ENCODE measurements around the gene WFS1.

The WFS1 gene

GRCh38 chr4:6259886-6260285 lies 9.8 kb upstream of the WFS1 start:
- no peak for DNase-seq (ENCODE audit: low spot score)

DNA sequence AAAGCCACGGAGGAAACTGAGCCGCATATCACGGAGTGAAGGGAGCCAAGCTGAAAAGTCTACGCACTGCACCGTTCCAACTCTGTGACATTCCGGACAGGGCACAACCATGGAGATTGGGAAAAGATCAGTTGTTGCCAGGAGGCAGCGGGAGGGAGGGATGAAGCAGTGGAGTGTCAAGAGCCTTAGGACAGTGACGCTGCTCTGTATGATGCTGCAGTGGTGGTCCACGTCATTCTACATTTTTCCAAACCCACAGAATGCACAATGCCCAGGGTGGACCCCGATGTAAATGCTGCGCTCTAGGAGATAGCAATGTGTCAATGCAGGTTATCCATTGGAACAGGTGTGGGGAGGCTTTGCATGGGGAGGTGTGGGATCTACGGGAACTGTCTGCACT lies 7.5 kb upstream of the WFS1 start:
- no peak for DNase-seq (ENCODE audit: low spot score)

DNA sequence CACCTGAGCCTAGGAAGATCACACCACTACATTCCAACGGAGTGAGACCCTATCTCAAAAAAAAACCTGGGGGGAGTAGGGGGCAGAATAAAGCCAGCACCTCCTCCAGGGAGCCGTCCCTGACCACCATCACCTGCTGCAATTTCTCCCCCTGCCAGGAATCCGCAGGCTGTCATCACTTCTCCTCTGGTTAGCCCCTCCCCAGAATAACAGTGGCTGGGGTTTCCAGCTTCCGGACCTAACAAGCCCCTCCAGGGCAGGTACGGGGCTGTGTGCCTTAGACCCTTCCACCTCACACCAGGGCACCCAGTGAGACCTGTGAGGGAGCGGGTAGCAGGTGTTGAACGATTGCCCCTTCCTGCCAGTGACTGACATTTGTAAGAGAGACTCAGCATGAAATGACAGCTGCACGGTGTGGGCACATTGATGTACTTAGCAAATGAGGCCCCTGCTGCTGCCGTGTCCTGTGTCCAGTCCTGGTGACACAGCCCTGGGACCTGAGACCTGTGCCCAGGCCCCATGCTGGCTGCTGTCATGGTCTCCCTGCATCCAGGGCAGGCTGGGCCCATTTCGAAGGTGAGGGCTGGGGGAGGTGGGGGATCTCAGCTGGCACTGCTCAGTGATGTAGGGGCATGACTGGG lies 6.7 kb upstream of the WFS1 start:
- no peak for DNase-seq (ENCODE audit: low spot score)

DNA sequence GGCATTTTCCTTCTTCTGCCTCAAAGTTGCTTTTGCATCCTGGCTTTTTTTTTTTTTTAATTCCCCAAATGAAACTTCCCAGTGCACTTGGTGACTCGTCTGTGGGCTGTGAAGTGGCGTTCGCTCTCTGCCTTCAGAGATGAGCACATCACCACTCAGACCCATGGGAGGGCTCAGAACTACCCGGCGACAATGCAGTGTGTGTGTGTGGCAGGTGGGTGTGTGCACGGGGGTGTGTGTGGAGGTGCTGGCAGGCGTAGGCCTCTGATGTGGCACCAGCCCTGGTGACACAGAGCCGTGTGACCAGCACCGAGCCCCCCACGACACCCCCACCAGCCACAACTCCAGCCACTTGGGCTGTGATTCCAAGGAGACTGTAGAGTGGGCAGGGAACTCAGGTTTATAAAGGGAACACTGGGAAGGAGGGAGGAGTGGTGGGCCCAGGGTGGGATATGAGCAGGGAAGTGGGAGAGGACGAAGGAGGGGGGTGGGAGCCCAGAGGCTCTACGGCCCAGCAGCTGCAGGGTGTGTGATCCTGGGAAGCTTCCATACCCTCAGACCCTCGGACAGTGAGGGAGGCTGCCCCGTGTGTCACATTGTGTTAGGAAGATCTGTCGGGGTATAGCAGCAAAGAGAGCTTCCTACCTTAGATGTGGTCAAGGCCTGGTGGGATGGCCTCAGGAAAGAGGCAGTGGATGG lies 6.0 kb upstream of the WFS1 start:
- no peak for DNase-seq (ENCODE audit: low spot score)

DNA sequence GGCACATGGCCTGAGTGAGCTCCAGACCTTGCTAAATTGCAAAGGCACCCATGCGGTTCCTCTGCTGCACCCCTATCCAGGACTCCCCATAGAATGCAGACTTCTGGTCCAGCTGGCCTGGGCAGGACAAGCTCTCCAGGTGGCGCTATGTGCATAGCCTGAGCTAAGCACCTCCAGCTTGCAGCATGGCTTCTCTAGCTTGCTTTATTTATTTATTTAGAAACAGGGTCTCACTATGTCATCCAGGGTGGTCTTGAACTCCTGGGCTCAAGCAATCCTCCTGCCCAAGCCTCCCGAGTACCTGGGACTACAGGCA lies 5.5 kb upstream of the WFS1 start:
- DNase-seq (ENCODE audit: low spot score), result no peak

DNA sequence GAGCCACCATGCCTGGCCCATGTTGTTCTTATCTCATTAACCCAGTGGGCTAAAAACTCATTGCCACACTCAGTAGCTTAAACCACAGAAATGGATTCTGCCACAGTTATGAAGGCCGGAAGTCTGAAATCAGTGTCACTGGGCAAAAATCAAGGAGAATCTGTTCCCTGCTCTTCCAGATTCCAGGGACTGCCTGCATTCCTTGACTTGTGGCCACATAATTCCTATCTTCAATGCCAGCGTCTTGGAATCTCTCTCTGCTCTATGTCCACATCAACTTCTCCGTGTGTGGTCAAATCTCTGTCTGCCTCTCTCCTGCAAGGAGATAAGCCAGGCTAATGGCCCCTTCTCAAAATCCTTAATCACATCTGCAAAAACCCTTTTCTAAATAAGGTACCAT lies 4.1 kb upstream of the WFS1 start:
- DNase-seq (ENCODE audit: low spot score), result no peak

DNA sequence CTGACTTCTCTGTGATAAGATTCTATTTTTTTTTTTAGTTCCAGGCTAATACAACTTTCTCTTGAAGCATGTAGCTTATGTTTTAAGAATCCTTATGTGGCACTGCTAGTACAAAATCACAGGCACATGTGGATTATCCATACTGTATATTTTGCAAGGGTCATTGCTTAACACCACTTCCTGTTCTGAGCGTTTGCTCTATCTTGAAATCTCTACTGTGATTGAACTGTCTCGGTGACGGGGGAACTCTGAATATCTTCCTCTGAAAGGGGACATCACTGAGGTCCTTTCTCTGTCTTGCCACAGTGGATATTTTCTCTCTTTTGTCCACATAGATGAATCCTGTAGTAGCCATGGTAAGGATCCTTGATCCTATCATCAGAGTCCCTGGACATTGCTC lies 2.1 kb upstream of the WFS1 start:
- DNase-seq (ENCODE audit: low spot score), result no peak

GRCh38 chr4:6268650-6269615 lies 717 bp upstream of the WFS1 start:
- DNase-seq (ENCODE audit: low spot score), result no peak

- DNase-seq (ENCODE audit: low spot score), result no peak
Observed at GRCh38 chr4:6270636-6271121, 1.0 kb downstream of the WFS1 start.

DNA sequence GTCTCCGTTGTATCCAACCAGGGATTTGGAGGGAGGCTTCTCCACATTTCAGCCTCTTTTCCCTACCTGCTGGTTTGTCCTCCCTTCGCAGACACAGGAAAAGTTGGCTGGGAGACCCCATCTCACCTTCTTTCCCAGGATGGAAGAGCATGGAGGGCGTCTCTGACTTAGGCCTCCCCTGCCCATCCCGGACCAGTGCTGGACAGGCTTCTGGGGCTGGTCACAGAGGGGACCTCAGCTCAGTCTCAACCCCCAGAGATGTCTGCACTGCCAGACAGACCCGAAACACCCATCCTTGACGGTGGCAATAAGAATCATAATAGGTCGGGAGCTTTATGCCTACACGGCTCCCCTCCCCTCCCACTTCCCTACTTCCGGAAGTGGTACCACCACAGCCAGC lies 1.6 kb downstream of the WFS1 start:
- DNase-seq (ENCODE audit: low spot score), result no peak

DNA sequence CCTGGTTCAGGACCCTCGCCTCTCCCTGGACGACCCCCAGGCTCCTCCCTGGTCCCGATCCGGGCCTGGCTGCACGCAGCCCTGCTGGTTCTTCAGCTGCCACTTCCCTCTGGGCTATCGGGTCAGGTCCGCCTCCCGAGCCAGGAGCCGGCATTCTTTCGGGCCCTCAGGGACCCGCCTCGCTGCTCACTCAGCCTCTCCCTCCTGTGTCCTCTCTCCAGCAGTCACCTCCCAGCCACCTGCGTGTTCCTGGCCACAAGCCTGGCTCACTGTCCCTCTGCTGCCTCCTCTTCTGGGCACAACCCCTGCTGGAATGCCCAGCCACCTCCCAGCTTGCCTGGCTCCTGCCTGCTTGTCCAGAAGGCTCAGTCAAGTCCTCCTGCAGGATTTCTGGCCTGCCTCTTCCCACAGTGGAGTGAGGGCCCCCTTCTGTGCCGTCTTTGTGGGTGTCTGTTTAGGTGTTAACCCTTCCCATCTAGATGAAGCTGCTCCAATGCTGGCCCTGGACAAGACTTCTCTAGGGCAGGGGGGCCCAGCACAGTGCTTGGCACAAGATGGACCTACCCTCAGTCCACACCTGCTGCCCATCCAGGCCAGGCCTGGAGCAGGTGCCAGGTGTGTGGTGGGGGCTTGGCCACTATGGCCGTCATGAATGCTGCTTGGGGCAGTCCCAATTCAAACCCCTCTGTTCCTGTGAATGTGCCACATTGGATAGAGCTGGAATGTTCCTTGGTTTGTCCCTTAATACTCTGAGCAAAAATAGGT lies 2.2 kb downstream of the WFS1 start:
- DNase-seq (ENCODE audit: low spot score), result no peak

DNA sequence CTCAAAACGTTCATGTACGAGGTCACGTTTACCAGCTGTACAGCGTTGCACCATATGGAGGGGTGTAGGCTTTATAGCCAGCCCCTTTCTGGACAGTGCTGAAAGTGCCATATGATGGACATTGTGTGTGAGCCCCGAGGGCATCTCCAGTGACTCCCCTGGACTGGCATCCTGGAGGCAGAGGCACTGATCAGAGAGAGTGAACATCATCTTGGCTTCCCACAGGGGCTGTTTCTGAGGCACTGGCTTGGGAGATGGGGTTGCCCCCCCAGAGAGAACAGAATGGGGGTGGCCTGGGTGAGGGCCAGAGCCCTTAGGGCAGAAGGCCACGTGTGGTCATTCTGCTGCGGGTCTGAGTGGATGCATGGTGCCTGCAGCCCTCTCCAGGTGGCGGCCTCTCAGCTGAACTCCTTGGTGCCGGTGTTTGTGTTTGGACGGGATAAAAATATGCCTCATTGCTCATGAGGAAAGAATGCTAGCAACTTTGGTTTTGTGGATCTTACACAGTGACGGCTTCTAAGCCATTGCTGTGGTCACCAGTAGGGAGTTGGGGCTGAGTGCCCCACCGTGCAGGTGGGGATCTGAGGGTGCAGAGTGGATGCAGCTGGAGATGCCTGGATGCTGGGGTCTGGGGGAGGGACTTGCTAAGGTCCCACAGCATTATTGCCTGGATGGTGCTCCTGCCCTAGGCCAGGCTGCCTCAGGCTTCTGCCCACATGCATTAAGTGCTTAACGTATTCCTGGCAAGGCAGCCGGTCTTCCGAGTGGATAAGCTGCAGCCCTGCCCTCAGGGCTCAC lies 3.4 kb downstream of the WFS1 start:
- no peak for DNase-seq (ENCODE audit: low spot score)

DNA sequence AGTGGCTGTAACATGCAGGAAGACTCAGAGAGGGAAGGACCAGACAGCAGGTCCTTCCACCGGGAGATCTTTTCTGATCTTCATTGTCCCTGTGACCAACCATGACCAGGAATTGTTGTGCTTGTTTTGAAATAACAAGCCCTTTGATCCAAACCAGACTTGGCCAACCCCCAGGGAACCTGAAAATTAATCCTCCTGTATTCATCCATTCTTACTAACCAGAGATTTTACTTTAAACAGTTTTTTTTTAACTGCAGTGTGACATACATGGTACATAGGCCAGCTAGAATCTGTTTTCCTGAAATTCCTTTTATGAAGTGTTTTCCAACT lies 4.0 kb downstream of the WFS1 start:
- no peak for DNase-seq (ENCODE audit: low spot score)

- no peak for DNase-seq (ENCODE audit: low spot score)
Observed at GRCh38 chr4:6275351-6275750, 5.7 kb downstream of the WFS1 start.

GRCh38 chr4:6275898-6276806 lies 6.5 kb downstream of the WFS1 start:
- DNase-seq (ENCODE audit: low spot score), result no peak

GRCh38 chr4:6277139-6277802 lies 7.6 kb downstream of the WFS1 start:
- DNase-seq (ENCODE audit: low spot score), result no peak

GRCh38 chr4:6277935-6278800 lies 8.5 kb downstream of the WFS1 start:
- no peak for DNase-seq (ENCODE audit: low spot score)

DNA sequence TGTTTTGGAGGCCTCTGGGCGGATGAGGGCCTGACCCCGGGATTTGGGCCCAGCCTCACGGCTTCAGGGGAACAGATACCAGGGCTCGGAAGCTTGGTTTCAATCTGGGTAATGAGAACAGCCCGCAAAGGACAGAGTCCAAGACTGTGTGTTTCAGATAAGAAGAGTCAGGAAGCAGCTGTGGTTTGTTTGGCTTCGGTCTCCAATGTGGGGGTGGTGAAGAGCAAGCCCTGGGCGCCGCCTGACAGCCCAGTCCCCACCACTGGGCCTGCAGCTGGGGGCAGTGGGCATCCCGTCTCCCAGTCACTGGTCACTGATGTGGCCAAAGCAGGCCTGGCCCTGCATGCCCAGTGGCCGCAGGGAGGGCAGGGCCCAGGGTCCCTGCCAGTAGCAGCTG lies 9.1 kb downstream of the WFS1 start:
- no peak for DNase-seq (ENCODE audit: low spot score)

Measured in ecto neural progenitor cell (in vitro differentiated cells).